GM19452 (cell line): ENCODE data around the gene PLEKHH1.

ENCODE experiments used
- ATAC-seq: cut with Tn5 transposase; IDR thresholded peaks from one replicate; pipeline ENCODE4 v1.9.1; 2021; ENCODE audit not compliant: unreplicated experiment

PLEKHH1 gene

DNA sequence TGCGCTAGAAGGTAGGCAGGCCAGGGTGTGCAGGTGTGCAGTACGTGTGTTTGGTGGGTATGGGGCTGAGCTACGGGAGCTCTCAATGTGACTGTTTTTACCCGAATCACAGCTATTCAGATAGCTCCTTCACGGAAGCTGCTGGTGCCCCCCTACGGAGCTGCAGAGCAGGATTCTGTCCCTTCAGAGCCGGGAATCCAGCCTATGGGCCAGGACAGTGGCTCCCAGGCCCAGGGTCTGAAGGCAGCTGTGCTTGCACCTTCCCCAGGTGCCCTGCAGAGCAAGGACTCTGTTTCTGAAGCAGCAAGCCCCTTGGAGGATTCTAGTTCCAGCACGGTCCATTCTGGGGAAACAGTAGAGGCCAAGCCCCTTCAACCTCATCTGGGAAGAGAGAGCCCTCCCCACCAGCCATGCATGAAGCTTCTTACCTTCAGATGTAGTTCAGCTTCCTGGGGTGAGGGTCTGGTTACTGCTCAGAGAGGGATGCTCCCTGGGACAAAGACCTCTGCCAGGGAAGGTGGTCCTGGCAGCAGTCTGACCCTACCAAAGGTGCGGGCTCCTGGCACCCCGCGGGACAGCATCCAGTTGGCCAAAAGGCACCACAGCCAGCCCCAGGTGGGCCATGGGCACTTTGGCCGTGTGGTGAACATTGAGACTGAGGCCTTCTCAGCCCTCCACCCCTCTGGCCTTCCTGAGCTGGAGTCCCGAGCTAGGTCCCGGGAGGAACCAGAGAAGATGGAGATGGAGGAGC is 29.1 kb downstream of the PLEKHH1 start:
- ATAC-seq, result no peak

DNA sequence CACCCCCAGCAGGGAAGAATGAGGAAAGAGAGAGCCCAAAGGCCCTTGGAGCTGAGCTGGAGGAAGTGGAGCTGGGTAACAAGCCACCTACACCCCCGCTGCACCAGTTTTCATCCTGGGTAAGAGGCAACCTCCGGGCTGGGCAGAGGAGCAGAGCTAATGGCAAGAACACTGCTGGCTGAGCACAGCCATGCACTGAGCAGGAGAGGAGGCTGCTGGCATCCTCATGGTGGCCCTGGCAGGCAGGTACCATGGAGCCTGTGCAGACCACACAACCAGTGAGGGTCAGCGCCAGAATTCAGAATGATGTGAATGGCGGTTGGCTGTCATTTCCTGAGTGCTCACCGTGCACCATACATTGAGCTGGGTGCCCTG is 29.7 kb downstream of the PLEKHH1 start:
- ATAC-seq, result no peak

GRCh38 chr14:67564236-67564635 is 31.1 kb downstream of the PLEKHH1 start:
- no peak for ATAC-seq

GRCh38 chr14:67566908-67567307 is 33.8 kb downstream of the PLEKHH1 start:
- ATAC-seq, result no peak

DNA sequence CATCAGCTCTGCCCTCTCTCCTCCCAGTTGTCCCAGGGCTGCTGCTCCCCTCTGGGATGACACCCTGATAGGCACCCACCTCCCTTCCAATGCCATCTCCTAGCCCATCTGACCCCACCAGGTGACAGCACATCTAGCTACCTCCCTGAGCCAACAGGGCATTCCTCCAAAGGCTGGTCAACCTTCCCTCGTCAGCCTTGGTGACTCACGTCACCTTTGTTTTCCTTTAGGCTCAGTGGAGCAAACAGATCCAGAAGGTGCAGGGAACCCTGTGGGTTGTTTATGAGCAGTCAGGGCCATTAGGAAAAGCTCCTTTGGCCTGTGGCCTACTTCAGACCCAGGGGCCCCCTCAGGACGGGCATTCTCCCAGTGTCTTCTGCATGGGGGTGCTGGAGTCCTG is 34.6 kb downstream of the PLEKHH1 start:
- ATAC-seq, result no peak

GRCh38 chr14:67569011-67569650 is 36.0 kb downstream of the PLEKHH1 start:
- ATAC-seq, result no peak

GRCh38 chr14:67569651-67570290 is 36.7 kb downstream of the PLEKHH1 start:
- ATAC-seq, result no peak

DNA sequence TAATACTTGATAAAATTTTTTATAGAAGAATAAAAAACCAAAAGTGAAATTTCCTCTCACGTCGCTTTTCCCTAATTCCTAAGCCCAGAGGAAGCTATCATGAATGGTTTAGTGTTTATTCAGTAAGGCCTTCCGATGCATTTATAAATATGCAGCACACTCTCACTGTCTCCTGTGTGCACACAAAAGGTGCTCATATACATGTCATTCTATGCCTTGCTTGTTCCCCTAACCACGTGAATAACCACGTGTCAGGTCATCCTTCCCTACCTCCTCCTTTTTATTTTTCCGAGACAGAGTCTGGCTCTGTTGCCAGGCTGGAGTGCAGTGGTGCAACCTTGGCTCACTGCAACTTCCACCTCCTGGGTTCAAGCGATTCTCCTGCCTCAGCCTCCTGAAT is 37.4 kb downstream of the PLEKHH1 start:
- no peak for ATAC-seq

GRCh38 chr14:67571275-67571990 is 38.3 kb downstream of the PLEKHH1 start:
- peak; percentile 72 for ATAC-seq

GRCh38 chr14:67571991-67572323 is 38.9 kb downstream of the PLEKHH1 start:
- no peak for ATAC-seq

DNA sequence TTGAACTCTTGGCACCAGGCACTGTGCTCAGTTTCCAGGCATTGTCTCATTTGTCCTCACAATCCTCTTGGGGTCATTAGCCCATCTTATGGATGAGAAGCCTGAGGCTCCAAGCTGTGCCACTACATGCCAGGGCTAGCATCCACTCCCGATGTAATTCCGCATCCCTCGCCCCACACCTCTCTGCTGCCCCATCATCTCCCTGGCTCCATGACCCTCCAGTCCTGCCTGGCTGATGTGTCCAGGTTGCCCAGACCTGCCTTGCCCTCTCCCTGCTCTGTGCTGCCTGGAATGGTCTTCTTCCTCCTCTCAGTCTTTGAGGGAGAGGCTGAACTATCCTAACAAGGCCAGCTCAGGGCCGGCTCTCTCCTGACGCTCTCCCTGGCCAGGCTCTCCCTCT is 39.5 kb downstream of the PLEKHH1 start:
- ATAC-seq, result no peak

- no peak for ATAC-seq
Observed at GRCh38 chr14:67573228-67574010, 40.3 kb downstream of the PLEKHH1 start.

DNA sequence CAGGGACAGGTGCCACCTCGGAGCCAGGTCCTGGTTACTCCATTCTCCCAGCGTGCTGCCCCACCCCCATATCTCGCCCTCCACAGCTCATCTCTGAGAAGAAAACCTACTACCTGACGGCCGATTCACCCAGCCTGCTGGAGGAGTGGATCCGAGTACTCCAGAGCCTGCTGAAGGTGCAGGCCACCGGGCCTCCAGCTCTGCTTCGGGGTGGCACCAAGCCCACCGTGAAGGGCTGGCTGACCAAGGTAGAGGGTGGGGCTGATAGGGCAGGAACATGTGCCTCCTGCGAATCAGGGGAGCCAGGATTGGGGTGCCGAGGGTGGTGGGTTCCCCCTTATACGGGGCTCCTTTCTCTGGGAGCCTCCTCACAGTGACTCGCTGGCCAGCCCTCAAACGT is 41.1 kb downstream of the PLEKHH1 start:
- ATAC-seq, result no peak

DNA sequence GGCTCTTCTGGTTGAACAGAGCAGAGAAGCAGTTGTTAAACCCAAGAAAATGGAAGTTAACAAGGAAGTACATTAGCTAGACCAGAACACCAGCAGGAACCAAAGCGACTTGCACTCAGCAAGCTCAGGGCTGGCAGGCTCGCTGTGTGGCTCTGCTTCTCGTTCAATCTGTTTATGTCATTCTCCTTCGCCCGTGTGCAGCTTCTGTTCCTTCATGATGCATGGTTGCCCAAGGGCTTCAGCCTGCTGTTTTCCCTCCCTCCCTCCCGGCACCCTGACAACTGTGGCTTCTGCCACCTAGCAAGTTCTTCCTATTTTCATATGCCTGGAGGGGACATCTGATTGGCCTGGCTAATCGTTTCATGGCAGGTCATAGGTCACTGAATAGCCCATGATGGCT is 41.7 kb downstream of the PLEKHH1 start:
- ATAC-seq, result no peak

DNA sequence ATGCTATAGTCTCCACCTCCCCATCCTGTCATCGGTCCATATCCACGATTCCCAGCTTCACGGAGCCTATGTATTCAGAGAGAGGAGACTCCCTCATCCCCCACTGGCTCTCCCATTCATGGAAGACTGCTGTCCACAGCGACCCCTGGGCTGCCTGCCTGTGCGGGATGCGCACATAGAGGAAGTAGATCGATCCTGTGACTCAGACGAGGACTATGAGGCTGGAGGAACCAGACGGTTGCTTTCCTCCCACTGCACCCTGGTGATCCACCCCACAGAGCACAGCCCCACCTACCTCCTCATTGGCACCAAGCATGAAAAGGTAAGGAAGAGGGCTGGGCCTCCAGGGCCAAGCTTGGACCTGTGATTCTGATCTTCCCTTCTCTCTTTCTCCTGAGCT is 42.6 kb downstream of the PLEKHH1 start:
- no peak for ATAC-seq

DNA sequence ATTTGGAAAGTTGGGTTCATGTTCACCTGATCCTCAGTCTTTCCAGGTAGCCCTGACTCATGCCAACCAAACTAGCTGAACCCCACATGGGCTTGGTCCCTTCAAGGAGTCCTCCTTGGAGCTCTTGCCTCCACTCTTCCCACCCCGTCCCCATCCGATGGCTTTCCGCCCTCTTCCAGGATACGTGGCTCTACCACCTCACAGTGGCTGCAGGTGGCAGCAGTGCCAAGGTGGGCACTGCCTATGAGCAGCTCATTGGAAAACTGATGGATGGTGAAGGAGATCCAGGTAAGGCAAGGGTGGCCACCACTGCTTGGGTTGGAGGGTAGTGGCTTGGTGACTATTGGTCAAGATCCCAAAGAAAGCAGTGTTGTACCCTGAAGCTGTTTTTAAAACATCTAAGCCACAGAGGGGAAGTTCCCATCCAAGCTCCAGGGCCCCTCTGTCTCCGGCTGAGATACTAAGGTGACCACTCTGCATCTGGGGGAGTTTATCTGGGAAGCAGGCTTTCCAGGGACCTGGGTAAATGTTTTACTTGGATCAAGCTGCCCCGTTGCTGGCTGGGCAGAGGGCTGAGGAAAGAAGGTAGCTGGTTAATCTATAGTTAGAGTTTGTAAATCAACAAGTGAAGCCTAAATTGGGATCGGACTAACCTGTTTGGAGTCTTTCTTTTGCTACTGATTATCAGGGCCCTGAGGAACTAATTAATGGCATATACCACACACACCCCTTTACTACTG is 43.3 kb downstream of the PLEKHH1 start:
- no peak for ATAC-seq

- ATAC-seq, result no peak
Observed at GRCh38 chr14:67577181-67577808, 44.2 kb downstream of the PLEKHH1 start.

DNA sequence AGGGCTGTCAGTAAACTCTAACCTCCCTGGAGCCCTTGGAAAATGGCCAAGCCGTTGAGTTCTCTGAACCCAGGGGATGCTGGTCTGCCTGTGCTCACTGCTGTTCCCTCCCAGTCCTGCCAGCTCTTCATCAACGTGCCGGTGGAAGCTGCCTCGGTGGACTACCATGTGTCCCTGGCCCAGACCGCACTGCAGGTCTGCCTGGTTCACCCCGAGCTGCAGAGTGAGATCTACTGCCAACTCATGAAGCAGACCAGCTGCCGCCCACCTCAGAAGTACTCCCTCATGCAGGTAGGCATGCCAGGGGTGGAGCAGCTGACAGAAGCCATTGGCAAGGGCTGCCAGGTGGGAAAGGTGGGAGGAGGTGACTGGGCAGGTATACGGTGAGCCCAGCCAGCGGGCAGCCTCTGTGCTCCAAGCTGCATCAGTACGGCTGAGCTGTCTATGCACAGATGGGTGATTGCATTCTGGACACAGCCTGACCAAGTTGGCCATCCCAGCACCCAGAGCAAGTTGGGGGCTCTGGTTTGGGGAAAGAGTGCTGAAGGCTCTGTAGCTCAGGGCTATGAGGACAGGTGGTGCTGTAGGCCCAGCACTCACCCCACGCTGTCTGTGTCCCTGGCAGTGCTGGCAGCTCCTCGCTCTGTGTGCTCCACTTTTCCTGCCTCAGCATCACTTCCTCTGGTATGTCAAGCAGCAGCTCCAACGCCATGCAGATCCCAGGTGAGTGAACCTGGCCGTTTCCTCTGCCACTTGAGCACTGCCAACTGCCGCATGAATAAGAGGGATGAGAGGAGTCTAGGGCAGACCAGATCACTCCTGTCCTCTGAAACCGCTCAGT is 45.0 kb downstream of the PLEKHH1 start:
- ATAC-seq, result no peak

DNA sequence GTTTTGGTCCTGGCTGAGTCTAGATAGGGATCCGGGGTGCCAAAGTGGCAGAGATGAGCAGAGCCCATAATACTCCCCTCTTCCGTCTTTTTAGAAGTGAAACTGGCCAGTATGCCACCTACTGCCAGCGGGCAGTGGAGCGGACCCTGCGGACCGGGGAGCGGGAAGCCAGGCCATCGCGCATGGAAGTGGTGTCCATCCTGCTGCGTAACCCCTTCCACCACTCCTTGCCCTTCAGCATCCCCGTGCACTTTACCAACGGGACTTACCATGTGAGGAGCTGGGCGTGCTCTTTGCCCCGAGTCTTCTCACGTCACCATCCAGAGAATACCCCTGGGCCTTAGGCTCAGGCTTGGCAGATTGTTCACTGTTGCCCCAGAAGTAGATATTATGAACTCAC is 46.0 kb downstream of the PLEKHH1 start:
- ATAC-seq, result no peak
